CD14-positive monocyte (primary cell): ENCODE data around the gene IFNGR1. TPM values are rescaled to one million over a fixed set of nuclear protein-coding genes. Genes with fewer than 3 reads are reported as not detected.
A peak's percentile ranks its signal among the peaks of the same experiment; 100 is the strongest.
"Not testable (repeated sequence)": the region's sequence is repeated elsewhere in the genome, so short reads cannot be mapped to it uniquely, and the experiment has no call there.

Experiments used
- DNase-seq, 3 donors: peaks; one replicate each; pipeline ENCODE4 v3.0.0-alpha.2; 2011 to 2022
- H2AFZ ChIP-seq: 2 replicates; pipeline ENCODE4 v1.6.0; 2012; ENCODE audit warnings: mild to moderate bottlenecking, low read depth, low read length, inconsistent platforms; ENCODE audit not compliant: insufficient read depth, poor library complexity, severe bottlenecking
- H3K27ac ChIP-seq, 2 donors: 1 replicate in 1 of 2; 2 replicates in 1 of 2; pipeline ENCODE4 v1.5.1; 2012 to 2013; ENCODE audit warnings: low read length in 2 of 2, control low read depth in 1 of 2, inconsistent platforms in 1 of 2, low read depth in 1 of 2, mild to moderate bottlenecking in 1 of 2
- H3K27me3 ChIP-seq, 2 donors: one replicate each; pipeline versions ENCODE4 v1.6.0 to v1.6.1; 2011 to 2013; ENCODE audit warnings: low read length in 2 of 2; ENCODE audit not compliant: control insufficient read depth in 2 of 2, insufficient read depth in 2 of 2
- H3K36me3 ChIP-seq, 2 donors: replicated peaks in 1 of 2; 1 replicate in 1 of 2; 2 replicates in 1 of 2; pipeline versions ENCODE4 v1.5.1 to v1.6.1; 2012 to 2013; ENCODE audit warnings: low read length in 2 of 2, control low read depth in 1 of 2, inconsistent platforms in 1 of 2, mild to moderate bottlenecking in 1 of 2; ENCODE audit not compliant: insufficient read depth in 2 of 2, control insufficient read depth in 1 of 2
- H3K4me1 ChIP-seq, 2 donors: 1 replicate in 1 of 2; 2 replicates in 1 of 2; pipeline versions ENCODE4 v1.5.1 to v1.6.1; 2012 to 2013; ENCODE audit warnings: low read length in 2 of 2, control low read depth in 1 of 2, inconsistent platforms in 1 of 2, mild to moderate bottlenecking in 1 of 2, moderate library complexity in 1 of 2; ENCODE audit not compliant: insufficient read depth in 2 of 2, control insufficient read depth in 1 of 2
- H3K4me2 ChIP-seq: replicated peaks from 2 replicates; pipeline ENCODE3; 2012; ENCODE audit warnings: low read length, moderate library complexity, mild to moderate bottlenecking; ENCODE audit not compliant: poor library complexity, severe bottlenecking; ENCODE audit errors: extremely low read depth
- H3K4me3 ChIP-seq, 3 experiments: fragments of 200-600 bp in 1 of 3; sonication (generic) in 1 of 3; replicated peaks in 1 of 3; 1 replicate in 2 of 3; 2 replicates in 1 of 3; pipeline ENCODE4 v1.5.1; 2011 to 2013; ENCODE audit warnings: low read length in 3 of 3, mild to moderate bottlenecking in 3 of 3, control low read depth in 2 of 3, low read depth in 2 of 3, inconsistent platforms in 1 of 3, moderate library complexity in 1 of 3
- H3K79me2 ChIP-seq: 2 replicates; pipeline ENCODE4 v1.6.0; 2012; ENCODE audit warnings: mild to moderate bottlenecking, control low read depth, inconsistent platforms, low read length, moderate library complexity; ENCODE audit not compliant: insufficient read depth
- H3K9ac ChIP-seq: 2 replicates; pipeline ENCODE4 v1.6.0; 2017; ENCODE audit warnings: low read length, mild to moderate bottlenecking; ENCODE audit not compliant: insufficient read depth, poor library complexity, severe bottlenecking
- H3K9me3 ChIP-seq, 2 donors: replicated peaks in 1 of 2; 1 replicate in 1 of 2; 2 replicates in 1 of 2; pipeline versions ENCODE4 v1.5.1 to v1.6.1; 2012 to 2013; ENCODE audit warnings: low read length in 2 of 2, control low read depth in 1 of 2; ENCODE audit not compliant: control insufficient read depth in 1 of 2, insufficient read depth in 1 of 2
- H4K20me1 ChIP-seq: 2 replicates; pipeline ENCODE4 v1.6.0; 2012; ENCODE audit warnings: mild to moderate bottlenecking, low read length, control low read depth, moderate library complexity; ENCODE audit not compliant: insufficient read depth
- H3K27ac Mint-ChIP-seq, 7 donors: one replicate each; pipeline ENCODE4 v1.8.0; 2020; ENCODE audit warnings: mild to moderate bottlenecking in 7 of 7, mixed read lengths in 7 of 7, moderate library complexity in 6 of 7, inconsistent platforms in 2 of 7
- H3K27me3 Mint-ChIP-seq, 3 donors: one replicate each; pipeline ENCODE4 v1.8.0; 2021 to 2022; ENCODE audit warnings: low read depth in 3 of 3, mild to moderate bottlenecking in 3 of 3, mixed read lengths in 3 of 3, moderate library complexity in 3 of 3, inconsistent platforms in 1 of 3
- H3K36me3 Mint-ChIP-seq, 2 donors: one replicate each; pipeline ENCODE4 v1.8.0; 2020; ENCODE audit warnings: mixed read lengths in 2 of 2, inconsistent platforms in 1 of 2, mild to moderate bottlenecking in 1 of 2
- H3K4me1 Mint-ChIP-seq: one replicate; pipeline ENCODE4 v1.8.0; 2020; ENCODE audit warnings: mild to moderate bottlenecking, mixed read lengths
- H3K4me3 Mint-ChIP-seq, 2 donors: one replicate each; pipeline ENCODE4 v1.8.0; 2020; ENCODE audit warnings: mild to moderate bottlenecking in 2 of 2, mixed read lengths in 2 of 2, moderate library complexity in 1 of 2
- H3K9me3 Mint-ChIP-seq, 7 donors: one replicate each; pipeline ENCODE4 v1.8.0; 2020 to 2022; ENCODE audit warnings: mixed read lengths in 7 of 7, mild to moderate bottlenecking in 6 of 7, moderate library complexity in 6 of 7, inconsistent platforms in 2 of 7
- WGBS: methylation state at CpG from one replicate; pipeline ENCODE4 v1.1.5; 2013; ENCODE audit warnings: missing lambda C conversion rate; ENCODE audit not compliant: insufficient coverage; 5-methylcytosine and 5-hydroxymethylcytosine counted together
- intact Hi-C, 2 donors: fragments of 100-400 bp; cut with micrococcal nuclease; formaldehyde crosslinking; loops; one replicate each; pipeline versions ENCODE4 v1.15.0 to v1.15.1; 2023
- polyA plus RNA-seq, 3 donors: library from polyadenylated mRNA; depleted of rRNA in 1 of 3; unstranded in 2 of 3; stranded (reverse) in 1 of 3; fragments of 300-500 nt in 2 of 3; fragments of >200 nt in 1 of 3; fragmentation: Illumina TruSeq in 2 of 3; gene quantifications; 1 replicate in 2 of 3; 2 replicates in 1 of 3; pipeline ENCODE4 v1.2.3, GENCODE V29; 2012 to 2021
- TF ChIP-seq, protein P1 (sequence below): fragments of 200-600 bp; IDR thresholded peaks from one replicate; pipeline ENCODE4 v1.8.0; 2022; ENCODE audit warnings: antibody characterized with exemption, mild to moderate bottlenecking

The IFNGR1 gene
- polyA plus RNA-seq, 3 donors, result 204 to 372 (median 364) TPM

DNA sequence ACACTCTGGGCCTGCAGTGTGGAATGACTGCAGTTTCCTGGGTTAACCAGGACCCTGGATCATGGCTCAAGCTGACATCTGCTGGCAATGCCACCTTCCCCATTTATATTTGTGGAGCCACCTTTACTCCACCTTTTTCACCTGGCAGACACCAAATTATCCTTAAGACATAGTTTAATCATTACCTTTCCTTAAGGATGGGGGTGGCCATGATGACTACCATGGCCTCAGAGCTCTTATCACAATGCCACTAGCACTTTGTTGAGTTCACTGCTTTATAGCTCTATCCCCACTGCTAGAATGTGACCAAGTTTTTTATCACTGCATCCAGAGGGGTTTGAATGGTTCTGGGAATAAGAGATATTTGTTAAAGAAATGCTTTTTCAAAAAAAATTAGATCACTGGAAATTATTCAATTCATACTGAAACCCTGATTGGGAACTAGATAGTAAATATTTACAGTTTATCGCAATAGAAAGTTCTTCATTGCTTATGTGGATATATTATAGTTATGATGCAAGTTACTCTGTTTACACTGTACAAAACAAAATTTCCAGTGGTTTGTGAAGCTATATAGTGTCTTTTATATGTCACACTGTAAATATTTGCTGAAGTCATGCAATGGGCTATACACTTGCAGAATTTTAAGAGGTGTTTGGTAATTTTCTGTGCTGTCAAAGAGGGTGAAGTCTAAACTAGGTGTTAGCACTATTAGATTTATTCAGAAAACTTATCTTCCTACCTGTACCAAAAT lies 37.3 kb upstream of the IFNGR1 start:
- no peak for DNase-seq
- H3K4me1 ChIP-seq, result peaks cover 9 to 12% of the 10 kb centered on the region in 2 donors
- H3K36me3 Mint-ChIP-seq, result peaks cover 3 to 9% of the 10 kb centered on the region in 2 donors
- no peak overlapping the region for H3K4me2 ChIP-seq
- no peak overlapping the region for H3K4me3 Mint-ChIP-seq
- H2AFZ ChIP-seq, result no peak overlapping the region
- no peaks in the 10 kb centered on the region for H3K27me3 ChIP-seq
- no peak overlapping the region for H3K27ac ChIP-seq
- H3K9me3 Mint-ChIP-seq, result peaks cover 27 to 48% (median 38%) of the 10 kb centered on the region in 7 donors
- intact Hi-C loops, result no loop called here
- H3K79me2 ChIP-seq, result no peaks in the 10 kb centered on the region
- no peaks in the 10 kb centered on the region for H3K36me3 ChIP-seq
- TF ChIP-seq, protein P1, sequence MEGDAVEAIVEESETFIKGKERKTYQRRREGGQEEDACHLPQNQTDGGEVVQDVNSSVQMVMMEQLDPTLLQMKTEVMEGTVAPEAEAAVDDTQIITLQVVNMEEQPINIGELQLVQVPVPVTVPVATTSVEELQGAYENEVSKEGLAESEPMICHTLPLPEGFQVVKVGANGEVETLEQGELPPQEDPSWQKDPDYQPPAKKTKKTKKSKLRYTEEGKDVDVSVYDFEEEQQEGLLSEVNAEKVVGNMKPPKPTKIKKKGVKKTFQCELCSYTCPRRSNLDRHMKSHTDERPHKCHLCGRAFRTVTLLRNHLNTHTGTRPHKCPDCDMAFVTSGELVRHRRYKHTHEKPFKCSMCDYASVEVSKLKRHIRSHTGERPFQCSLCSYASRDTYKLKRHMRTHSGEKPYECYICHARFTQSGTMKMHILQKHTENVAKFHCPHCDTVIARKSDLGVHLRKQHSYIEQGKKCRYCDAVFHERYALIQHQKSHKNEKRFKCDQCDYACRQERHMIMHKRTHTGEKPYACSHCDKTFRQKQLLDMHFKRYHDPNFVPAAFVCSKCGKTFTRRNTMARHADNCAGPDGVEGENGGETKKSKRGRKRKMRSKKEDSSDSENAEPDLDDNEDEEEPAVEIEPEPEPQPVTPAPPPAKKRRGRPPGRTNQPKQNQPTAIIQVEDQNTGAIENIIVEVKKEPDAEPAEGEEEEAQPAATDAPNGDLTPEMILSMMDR, result no peak
- no peaks in the 10 kb centered on the region for H4K20me1 ChIP-seq
- H3K4me3 ChIP-seq, result no peak overlapping the region
- no CpG with 5 or more reads among the region's 1 CpG for WGBS
- H3K27ac Mint-ChIP-seq, result peak overlapping the region in 3 of 7 donors; percentile 52 to 78 (median 66)
- peaks cover 33 to 42% of the 10 kb centered on the region in 2 donors for H3K9me3 ChIP-seq
- H3K4me1 Mint-ChIP-seq, result peaks cover 12% of the 10 kb centered on the region
- H3K9ac ChIP-seq, result no peak overlapping the region
- H3K27me3 Mint-ChIP-seq, result peaks cover 0 to 2% (median 0%) of the 10 kb centered on the region in 3 donors

DNA sequence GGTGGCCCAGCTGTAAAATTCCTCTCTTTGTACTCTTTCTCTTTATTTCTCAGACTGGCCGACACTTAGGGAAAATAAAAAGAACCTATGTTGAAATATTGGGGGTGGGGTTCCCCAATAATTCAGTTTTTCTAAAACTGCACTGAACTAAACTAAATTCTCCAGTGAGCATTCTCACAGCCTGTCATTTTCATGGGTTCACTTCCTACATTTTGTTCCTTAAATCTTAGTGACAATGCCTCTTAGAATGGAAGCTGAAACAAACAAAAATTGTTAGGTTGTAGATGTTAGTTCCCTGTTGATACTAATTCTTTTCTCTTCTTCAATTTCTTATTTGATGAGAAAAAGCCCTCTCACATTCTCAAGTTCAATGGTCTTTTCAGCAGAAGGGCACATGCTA lies 35.8 kb upstream of the IFNGR1 start:
- H3K27me3 Mint-ChIP-seq, result peaks cover 0 to 2% (median 0%) of the 10 kb centered on the region in 3 donors
- no peaks in the 10 kb centered on the region for H3K79me2 ChIP-seq
- H3K9me3 Mint-ChIP-seq, result peaks cover 29 to 51% (median 38%) of the 10 kb centered on the region in 7 donors
- no peak overlapping the region for H3K4me3 ChIP-seq
- no peaks in the 10 kb centered on the region for H3K27me3 ChIP-seq
- H3K4me3 Mint-ChIP-seq, result no peak overlapping the region
- no peaks in the 10 kb centered on the region for H4K20me1 ChIP-seq
- no peak overlapping the region for H3K4me2 ChIP-seq
- no peaks in the 10 kb centered on the region for H3K36me3 ChIP-seq
- peaks cover 10 to 11% of the 10 kb centered on the region in 2 donors for H3K4me1 ChIP-seq
- peaks cover 13% of the 10 kb centered on the region for H3K4me1 Mint-ChIP-seq
- peaks cover 3 to 9% of the 10 kb centered on the region in 2 donors for H3K36me3 Mint-ChIP-seq
- peaks cover 33 to 42% of the 10 kb centered on the region in 2 donors for H3K9me3 ChIP-seq
- no CpG with 5 or more reads among the region's 1 CpG for WGBS
- TF ChIP-seq, protein P1, result no peak
- H3K27ac Mint-ChIP-seq, result peak overlapping the region in 6 of 7 donors; percentile 25 to 89 (median 86)
- no peak overlapping the region for H3K27ac ChIP-seq
- no peak overlapping the region for H2AFZ ChIP-seq
- no peak overlapping the region for H3K9ac ChIP-seq
- intact Hi-C loops, result no loop called here
- DNase-seq, result peak in 2 of 3 donors; percentile 18 to 26

DNA sequence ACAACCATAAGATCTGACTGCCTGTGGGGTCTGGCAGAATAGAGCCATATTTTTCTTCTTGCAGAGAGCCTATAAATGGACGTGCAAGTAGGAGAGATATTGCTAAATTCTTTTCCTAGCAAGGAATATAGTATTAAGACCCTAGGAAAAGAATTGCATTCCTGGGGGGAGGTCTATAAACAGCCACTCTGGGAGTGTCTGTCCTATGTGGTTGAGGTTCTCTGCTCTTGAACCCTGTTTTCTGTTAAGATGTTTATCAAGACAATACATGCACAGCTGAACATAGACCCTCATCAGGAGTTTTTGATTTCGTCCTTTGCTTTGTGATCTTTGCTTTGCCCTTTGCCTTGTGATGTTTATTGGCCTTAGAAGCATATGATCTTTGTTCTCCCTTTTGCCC lies 35.2 kb upstream of the IFNGR1 start:
- H3K4me2 ChIP-seq, intact Hi-C loops, H4K20me1 ChIP-seq, H3K27me3 Mint-ChIP-seq, H3K36me3 Mint-ChIP-seq, H2AFZ ChIP-seq, H3K36me3 ChIP-seq, H3K4me3 ChIP-seq, H3K4me3 Mint-ChIP-seq, H3K27ac ChIP-seq, H3K79me2 ChIP-seq, H3K9ac ChIP-seq, DNase-seq, H3K27me3 ChIP-seq: not testable (repeated sequence)
- Histone ChIP-seq H3K4me1 (peaks cover 13 to 16% of the 10 kb centered on the region in 2 donors), H3K9me3 (peaks cover 33 to 42% of the 10 kb centered on the region in 2 donors)
- Mint-ChIP-seq H3K27ac (peak overlapping the region in 5 of 7 donors; percentile 65 to 89 (median 86)), H3K4me1 (peaks cover 17% of the 10 kb centered on the region), H3K9me3 (peaks cover 29 to 54% (median 38%) of the 10 kb centered on the region in 7 donors)
- WGBS, result no CpG with 5 or more reads among the region's 2 CpGs
